GM12878 (cell line): ENCODE data around the gene SLCO2A1. TPM values are rescaled to one million over a fixed set of nuclear protein-coding genes. Genes with fewer than 3 reads are reported as not detected.

ENCODE experiments used
- ATAC-seq: fragments of 200-7000 bp; cut with Tn5 transposase; 3 replicates; pipeline ENCODE4 v1.9.1; 2020; ENCODE audit warnings: mild to moderate bottlenecking, moderate library complexity
- BruUV-seq: library from RNA; stranded (reverse); fragments of 400-500 nt; replicated peaks from 2 replicates; lab custom pipeline; 2021; lab: Mats Ljungman, UMichigan
- CTCF ChIA-PET: fragments of 300-600 bp; sonication (Branson Sonifier 250); formaldehyde crosslinking; extraction: SDS; loops from one replicate; lab custom pipeline; 2021; ENCODE audit warnings: inconsistent platforms; lab: Yijun Ruan, JAX
- POLR2A ChIA-PET: fragments of 350-600 bp; formaldehyde crosslinking; extraction: SDS; loops from one replicate; lab custom pipeline; 2021; ENCODE audit warnings: inconsistent platforms; lab: Charles Lee
- RAD21 ChIA-PET: fragments of 300-600 bp; sonication (Branson Sonifier 250); formaldehyde crosslinking; loops from one replicate; lab custom pipeline; 2023; ENCODE audit warnings: antibody characterized with exemption; ENCODE audit not compliant: unreplicated experiment; lab: Charles Lee
- SMC1A ChIA-PET: fragments of 300-600 bp; sonication (Branson Sonifier 250); formaldehyde crosslinking; loops from one replicate; lab custom pipeline; 2023; ENCODE audit not compliant: unreplicated experiment, uncharacterized antibody; lab: Charles Lee
- DNase-seq: peaks from one replicate; pipeline ENCODE4 v3.0.0-alpha.2; 2011; ENCODE audit warnings: low read depth, low spot score
- FAIRE-seq: peaks from 3 replicates; lab custom pipeline; 2011; peaks lifted over from hg19 to GRCh38; lab: Jason Lieb, UNC
- H2AFZ ChIP-seq: 2 replicates; pipeline ENCODE4 v1.6.0; 2011; ENCODE audit warnings: low read depth, low read length, control low read depth; ENCODE audit not compliant: control insufficient read depth
- H3K27ac ChIP-seq: 2 replicates; pipeline ENCODE4 v1.5.1; 2011; ENCODE audit warnings: control low read depth; ENCODE audit not compliant: control insufficient read depth, insufficient read depth
- H3K27me3 ChIP-seq, 2 experiments: replicated peaks in 1 of 2; 2 replicates each; pipeline versions ENCODE4 v1.6.0 to v1.6.1; 2011; ENCODE audit warnings: low read length in 1 of 2; ENCODE audit not compliant: control insufficient read depth in 2 of 2, insufficient read depth in 2 of 2
- H3K36me3 ChIP-seq, 2 experiments: 2 replicates each; pipeline ENCODE4 v1.5.1; 2011; ENCODE audit warnings: low read length in 1 of 2; ENCODE audit not compliant: control insufficient read depth in 2 of 2, insufficient read depth in 2 of 2
- H3K4me1 ChIP-seq: 2 replicates; pipeline ENCODE4 v1.6.1; 2011; ENCODE audit warnings: mild to moderate bottlenecking, low read length, moderate library complexity, mixed read lengths; ENCODE audit not compliant: control insufficient read depth, insufficient read depth
- H3K4me2 ChIP-seq: 2 replicates; pipeline ENCODE4 v1.6.0; 2011; ENCODE audit warnings: control low read depth; ENCODE audit not compliant: control insufficient read depth, insufficient read depth
- H3K4me3 ChIP-seq: fragments of 200-600 bp; sonication (generic); 2 replicates; pipeline ENCODE4 v1.5.1; 2016
- H3K79me2 ChIP-seq: 2 replicates; pipeline ENCODE4 v1.6.0; 2011; ENCODE audit warnings: low read length; ENCODE audit not compliant: control insufficient read depth, insufficient read depth
- H3K9ac ChIP-seq: 2 replicates; pipeline ENCODE4 v1.8.0; 2011; ENCODE audit warnings: low read length, control low read depth, mixed read lengths; ENCODE audit not compliant: control insufficient read depth, insufficient read depth
- H3K9me3 ChIP-seq: replicated peaks from 3 replicates; pipeline ENCODE4 v1.5.1; 2011; ENCODE audit warnings: mild to moderate bottlenecking, low read length; ENCODE audit not compliant: control insufficient read depth, insufficient read depth
- H4K20me1 ChIP-seq: 2 replicates; pipeline ENCODE4 v1.6.0; 2011; ENCODE audit not compliant: control insufficient read depth, insufficient read depth
- BRCA1 ChIP-seq: IDR thresholded peaks from 2 replicates; pipeline ENCODE4 v1.6.1; 2011; ENCODE audit warnings: low read depth, low read length, improper control_type of control experiment
- NFYA ChIP-seq: IDR thresholded peaks from 2 replicates; pipeline ENCODE4 v1.6.1; 2011; ENCODE audit warnings: low read depth, mild to moderate bottlenecking, low read length, improper control_type of control experiment, borderline replicate concordance
- RFX5 ChIP-seq: IDR thresholded peaks from 2 replicates; pipeline ENCODE4 v1.6.1; 2011; ENCODE audit warnings: low read depth, low read length, improper control_type of control experiment
- WGBS: methylation state at CpG from one replicate; pipeline ENCODE4 v1.1.6; 2016; ENCODE audit warnings: low lambda C conversion rate; ENCODE audit not compliant: insufficient replicate concordance, insufficient coverage; ENCODE audit errors: missing lambda C conversion rate; 5-methylcytosine and 5-hydroxymethylcytosine counted together
- in situ Hi-C: fragments of 300-500 bp; cut with MboI; formaldehyde crosslinking; loops from 9 replicates; pipeline ENCODE4 v1.14.3; 2018; ENCODE audit warnings: mixed read lengths
- intact Hi-C: fragments of 100-400 bp; cut with micrococcal nuclease; formaldehyde crosslinking; loops from one replicate; pipeline ENCODE4 v1.14.2; 2022; ENCODE audit not compliant: unreplicated experiment
- polyA plus RNA-seq, 11 experiments: library from polyadenylated mRNA; depleted of rRNA in 4 of 11; unstranded in 6 of 11; stranded (reverse) in 5 of 11; fragments of >200 nt; fragmentation: Nextera tagmentation in 4 of 11; fragmentation: Illumina TruSeq in 1 of 11; extraction: Ambion mirVana in 4 of 11; extraction: Trizol in 1 of 11; gene quantifications; 1 replicate in 1 of 11; 2 replicates in 10 of 11; pipeline versions ENCODE4 v1.2.1 to v1.2.3, GENCODE V29; 2011 to 2016; ENCODE audit warnings: inconsistent platforms in 2 of 11, missing spikeins in 2 of 11, low read depth in 1 of 11
- total RNA-seq, 4 experiments: library from RNA; depleted of rRNA in 3 of 4; stranded (reverse); fragments of >200 nt in 3 of 4; fragmentation: Illumina TruSeq in 1 of 4; extraction: Trizol in 1 of 4; gene quantifications; 2 replicates each; pipeline versions ENCODE4 v1.2.1 to v1.2.3, GENCODE V29; 2013 to 2021
- TF ChIP-seq, protein P1 (sequence below): fragments of 450-650 bp; IDR thresholded peaks from 2 replicates; pipeline ENCODE4 v1.6.1; 2017; ENCODE audit warnings: borderline replicate concordance
- TF ChIP-seq, protein P2 (sequence below): fragments of 450-650 bp; IDR thresholded peaks from 2 replicates; pipeline ENCODE4 v1.6.1; 2017; ENCODE audit warnings: mild to moderate bottlenecking, low read depth, inconsistent platforms; ENCODE audit not compliant: poor library complexity, severe bottlenecking

The SLCO2A1 gene
- total and polyA plus RNA-seq, 10 of the 15 experiments (the other 5 are each of a cell fraction or from before 2014, with no cell fraction given) = 0.05 TPM; not detected in 9

DNA sequence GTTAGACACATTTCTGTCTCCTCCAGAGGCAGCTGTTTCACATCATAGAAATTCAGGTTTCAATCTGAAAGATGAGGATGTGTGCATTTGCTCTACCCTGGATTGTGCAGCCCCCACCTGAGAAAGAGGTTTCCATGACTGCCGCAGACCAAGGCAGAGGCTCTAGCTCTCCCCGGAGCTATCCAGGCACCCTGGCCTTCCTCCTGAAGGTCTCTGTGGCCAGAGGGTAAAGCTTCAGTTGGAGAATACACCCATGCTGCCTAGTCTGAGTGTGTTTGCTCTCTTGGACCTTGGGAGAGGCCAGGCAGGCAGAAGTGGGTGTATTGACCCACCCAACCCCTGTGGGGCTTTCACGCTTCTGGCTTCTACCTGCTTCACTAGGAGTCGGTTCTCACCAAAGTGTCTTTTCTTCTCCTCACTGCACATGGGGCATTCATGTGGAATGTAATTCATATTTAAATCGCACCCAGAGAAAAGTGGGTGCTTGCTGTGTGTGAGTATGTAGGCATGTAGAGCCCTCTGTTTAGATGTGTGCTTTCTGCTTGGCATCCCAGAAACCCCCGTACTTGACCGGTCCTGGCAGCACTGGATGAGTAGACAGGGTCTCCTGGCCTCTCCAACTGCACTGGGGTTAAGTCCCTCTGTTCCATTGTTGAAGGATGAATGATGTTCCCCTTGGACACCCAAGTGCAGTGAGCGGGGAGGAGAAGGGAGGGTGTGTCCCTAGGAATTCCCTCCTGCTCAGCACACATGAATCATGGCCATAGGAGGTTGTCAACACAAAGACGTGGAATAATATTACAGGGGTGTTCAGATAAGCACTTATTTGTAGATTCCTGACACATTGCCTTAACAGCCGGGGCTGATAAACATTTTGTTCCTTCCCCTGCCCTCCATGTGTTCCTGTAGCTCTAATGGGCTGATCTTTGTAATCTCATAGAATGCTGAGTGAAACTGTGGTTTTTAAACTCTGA lies 113.8 kb downstream of the SLCO2A1 start:
- DNase-seq (no peak), FAIRE-seq (no peak), ATAC-seq (no peak)
- no peak overlapping the region for H3K9ac ChIP-seq
- H3K9me3 ChIP-seq = no peaks in the 10 kb centered on the region
- H3K4me1 ChIP-seq = no peaks in the 10 kb centered on the region
- H3K4me2 ChIP-seq = no peak overlapping the region
- CTCF ChIA-PET = no interaction called here
- POLR2A ChIA-PET = no interaction called here
- in situ Hi-C loops (no loop called here), intact Hi-C loops (no loop called here)
- 31% methylated on average over 10 of the region's 10 CpGs for WGBS
- RAD21 ChIA-PET = no interaction called here
- SMC1A ChIA-PET = no interaction called here
- peaks cover 0 to 6% of the 10 kb centered on the region in 2 experiments; a peak in 1 of 4 replicates for H3K27me3 ChIP-seq
- no peak overlapping the region for H2AFZ ChIP-seq
- TF ChIP-seq NFYA (no peak), RFX5 (no peak), BRCA1 (no peak)
- TF ChIP-seq, protein P1, sequence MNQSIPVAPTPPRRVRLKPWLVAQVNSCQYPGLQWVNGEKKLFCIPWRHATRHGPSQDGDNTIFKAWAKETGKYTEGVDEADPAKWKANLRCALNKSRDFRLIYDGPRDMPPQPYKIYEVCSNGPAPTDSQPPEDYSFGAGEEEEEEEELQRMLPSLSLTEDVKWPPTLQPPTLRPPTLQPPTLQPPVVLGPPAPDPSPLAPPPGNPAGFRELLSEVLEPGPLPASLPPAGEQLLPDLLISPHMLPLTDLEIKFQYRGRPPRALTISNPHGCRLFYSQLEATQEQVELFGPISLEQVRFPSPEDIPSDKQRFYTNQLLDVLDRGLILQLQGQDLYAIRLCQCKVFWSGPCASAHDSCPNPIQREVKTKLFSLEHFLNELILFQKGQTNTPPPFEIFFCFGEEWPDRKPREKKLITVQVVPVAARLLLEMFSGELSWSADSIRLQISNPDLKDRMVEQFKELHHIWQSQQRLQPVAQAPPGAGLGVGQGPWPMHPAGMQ = no peak
- TF ChIP-seq, protein P2, sequence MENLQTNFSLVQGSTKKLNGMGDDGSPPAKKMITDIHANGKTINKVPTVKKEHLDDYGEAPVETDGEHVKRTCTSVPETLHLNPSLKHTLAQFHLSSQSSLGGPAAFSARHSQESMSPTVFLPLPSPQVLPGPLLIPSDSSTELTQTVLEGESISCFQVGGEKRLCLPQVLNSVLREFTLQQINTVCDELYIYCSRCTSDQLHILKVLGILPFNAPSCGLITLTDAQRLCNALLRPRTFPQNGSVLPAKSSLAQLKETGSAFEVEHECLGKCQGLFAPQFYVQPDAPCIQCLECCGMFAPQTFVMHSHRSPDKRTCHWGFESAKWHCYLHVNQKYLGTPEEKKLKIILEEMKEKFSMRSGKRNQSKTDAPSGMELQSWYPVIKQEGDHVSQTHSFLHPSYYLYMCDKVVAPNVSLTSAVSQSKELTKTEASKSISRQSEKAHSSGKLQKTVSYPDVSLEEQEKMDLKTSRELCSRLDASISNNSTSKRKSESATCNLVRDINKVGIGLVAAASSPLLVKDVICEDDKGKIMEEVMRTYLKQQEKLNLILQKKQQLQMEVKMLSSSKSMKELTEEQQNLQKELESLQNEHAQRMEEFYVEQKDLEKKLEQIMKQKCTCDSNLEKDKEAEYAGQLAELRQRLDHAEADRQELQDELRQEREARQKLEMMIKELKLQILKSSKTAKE = no peak
- H3K4me3 ChIP-seq = no peak overlapping the region
- H4K20me1 ChIP-seq = no peaks in the 10 kb centered on the region
- BruUV-seq = no TSS peak
- H3K79me2 ChIP-seq = no peaks in the 10 kb centered on the region
- H3K36me3 ChIP-seq = no peaks in the 10 kb centered on the region
- no peak overlapping the region for H3K27ac ChIP-seq
